ENCODE data around the gene BAZ1A.

DNA sequence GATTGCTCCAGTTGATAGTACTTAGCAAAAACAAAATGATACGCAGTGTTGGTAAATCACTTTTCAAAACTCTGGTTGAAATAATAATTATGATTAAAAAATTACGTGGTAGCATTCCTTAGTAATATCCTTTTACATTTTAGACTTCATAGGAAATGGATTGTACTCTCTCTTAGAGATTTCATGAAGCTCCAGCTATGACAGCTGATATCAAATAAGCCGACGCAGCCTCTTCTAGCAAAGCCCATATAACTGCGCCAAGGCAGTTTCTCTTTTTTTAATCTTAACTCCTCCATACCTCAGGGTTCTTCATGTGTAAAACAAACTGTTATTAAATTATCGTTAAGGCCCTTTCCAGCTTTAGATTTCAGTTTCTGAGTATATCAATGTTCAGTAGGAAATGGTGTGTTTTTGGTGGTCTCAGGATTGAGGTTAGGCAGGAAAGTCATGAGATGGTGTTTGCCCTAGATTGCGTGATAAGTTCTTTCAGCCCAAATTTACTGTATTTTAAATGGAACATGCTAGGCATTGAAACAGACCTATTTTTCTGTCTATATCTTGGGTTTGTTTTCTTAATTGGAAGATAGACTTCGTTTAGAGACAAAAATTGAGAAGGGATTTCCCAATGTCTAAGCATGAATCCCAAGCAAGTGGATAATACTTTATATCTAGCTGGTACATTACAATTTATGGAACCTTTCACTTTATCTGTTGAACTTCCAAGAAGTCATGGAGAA, 159.9 kb downstream of the BAZ1A start:
- TF ChIP-seq, protein P1, sequence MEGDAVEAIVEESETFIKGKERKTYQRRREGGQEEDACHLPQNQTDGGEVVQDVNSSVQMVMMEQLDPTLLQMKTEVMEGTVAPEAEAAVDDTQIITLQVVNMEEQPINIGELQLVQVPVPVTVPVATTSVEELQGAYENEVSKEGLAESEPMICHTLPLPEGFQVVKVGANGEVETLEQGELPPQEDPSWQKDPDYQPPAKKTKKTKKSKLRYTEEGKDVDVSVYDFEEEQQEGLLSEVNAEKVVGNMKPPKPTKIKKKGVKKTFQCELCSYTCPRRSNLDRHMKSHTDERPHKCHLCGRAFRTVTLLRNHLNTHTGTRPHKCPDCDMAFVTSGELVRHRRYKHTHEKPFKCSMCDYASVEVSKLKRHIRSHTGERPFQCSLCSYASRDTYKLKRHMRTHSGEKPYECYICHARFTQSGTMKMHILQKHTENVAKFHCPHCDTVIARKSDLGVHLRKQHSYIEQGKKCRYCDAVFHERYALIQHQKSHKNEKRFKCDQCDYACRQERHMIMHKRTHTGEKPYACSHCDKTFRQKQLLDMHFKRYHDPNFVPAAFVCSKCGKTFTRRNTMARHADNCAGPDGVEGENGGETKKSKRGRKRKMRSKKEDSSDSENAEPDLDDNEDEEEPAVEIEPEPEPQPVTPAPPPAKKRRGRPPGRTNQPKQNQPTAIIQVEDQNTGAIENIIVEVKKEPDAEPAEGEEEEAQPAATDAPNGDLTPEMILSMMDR (IDR thresholded peaks at IDR 0.05 in 4 of 5, conservative IDR thresholded peaks at IDR 0.05 in 1 of 5): no peak
- TF ChIP-seq POLR2A (IDR thresholded peaks at IDR 0.05): no peak
